NCI-H1436 (cell line): ENCODE data around the gene ST6GALNAC4.
"Not testable (repeated sequence)": the region's sequence is repeated elsewhere in the genome, so short reads cannot be mapped to it uniquely, and the experiment has no call there.

Experiments
- DNase-seq: peaks from one replicate; lab custom pipeline; 2025; lab: John Stamatoyannopoulos, UW

The ST6GALNAC4 gene

DNA sequence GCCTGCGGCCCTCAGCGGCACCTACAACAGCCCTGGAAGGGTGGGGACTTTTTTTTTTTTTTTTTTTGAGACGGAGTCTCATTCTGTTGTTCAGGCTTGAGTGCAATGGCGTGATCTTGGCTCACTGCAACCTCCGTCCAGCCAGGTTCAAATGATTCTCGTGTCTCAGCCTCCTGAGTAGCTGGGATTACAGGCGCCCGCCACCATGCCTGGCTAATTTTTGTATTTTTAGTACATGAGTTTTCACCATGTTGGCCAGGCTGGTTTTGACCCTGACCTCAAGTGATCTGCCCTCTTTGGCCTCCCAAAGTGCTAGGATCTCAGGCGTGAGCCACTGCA lies 46.7 kb downstream of the ST6GALNAC4 start:
- DNase-seq = not testable (repeated sequence)

DNA sequence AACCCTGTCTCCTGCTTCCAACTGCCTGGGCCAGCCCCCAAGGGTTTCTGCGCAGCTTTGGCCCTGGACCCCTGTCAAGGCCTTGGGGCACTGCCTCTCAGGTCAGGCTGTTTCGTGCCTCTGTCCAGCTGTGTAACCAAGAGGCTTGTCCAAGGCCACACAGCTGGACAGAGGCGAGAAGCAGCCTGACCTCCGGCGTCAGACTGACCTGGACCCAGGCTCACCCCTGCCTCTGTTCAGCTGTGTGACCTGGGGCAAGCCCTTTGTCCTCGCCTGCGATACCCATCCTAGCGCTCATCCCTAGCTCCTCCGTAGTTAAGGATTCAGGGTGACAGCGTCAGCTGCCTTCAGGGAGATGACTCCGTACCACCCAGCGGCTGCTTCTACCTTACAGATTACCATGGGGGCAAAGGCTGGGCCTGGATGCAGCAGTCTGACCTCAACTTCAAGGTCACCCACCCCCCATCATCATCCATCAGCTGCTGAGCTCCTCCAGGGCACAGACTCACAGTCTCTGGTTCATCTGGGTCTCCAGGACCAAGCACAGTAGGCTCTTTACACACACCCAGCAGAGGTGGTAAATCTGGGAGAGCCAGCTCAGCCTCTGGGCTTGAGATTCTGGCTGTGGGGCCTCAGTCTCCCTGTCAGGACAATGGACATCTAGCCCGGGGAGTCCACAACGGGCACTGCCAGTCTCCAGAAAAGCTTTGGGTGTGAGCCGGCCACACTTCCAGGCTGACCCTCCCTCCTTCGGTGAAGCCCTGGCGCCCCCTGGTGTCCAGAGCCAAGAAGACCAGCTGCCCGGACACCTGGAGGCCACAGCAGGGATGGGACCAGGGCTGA lies 47.3 kb downstream of the ST6GALNAC4 start:
- DNase-seq = peak; percentile 70

DNA sequence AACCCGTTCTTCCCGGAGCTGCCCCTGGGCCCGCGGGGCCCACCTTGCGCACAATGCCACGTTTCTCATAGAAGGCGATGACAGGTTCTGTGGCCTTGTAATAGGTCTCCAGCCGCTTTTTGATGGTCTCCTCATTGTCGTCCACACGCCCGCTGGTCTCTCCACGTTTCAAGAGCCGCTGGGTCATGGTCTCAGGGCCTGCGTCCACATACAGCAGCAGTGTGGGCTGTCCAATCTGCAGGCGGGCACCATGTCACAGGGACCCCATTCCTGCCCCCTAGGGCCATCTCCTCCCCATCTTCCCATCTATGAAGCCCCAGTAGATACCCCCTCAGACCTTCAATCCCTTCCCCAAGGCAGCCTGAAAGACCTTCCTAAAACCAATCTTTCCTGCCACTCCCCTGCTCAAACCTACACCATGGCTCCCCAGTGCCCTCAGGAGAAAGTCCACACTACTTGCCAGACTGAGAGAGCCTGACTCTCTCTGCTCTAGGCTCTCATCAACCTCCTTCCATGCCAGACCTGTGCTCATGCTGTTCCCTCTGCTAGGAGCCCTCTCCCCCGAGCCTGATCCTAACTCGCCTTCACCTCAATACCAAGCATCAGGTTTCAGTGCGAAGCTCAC lies 48.5 kb downstream of the ST6GALNAC4 start:
- DNase-seq = no peak

DNA sequence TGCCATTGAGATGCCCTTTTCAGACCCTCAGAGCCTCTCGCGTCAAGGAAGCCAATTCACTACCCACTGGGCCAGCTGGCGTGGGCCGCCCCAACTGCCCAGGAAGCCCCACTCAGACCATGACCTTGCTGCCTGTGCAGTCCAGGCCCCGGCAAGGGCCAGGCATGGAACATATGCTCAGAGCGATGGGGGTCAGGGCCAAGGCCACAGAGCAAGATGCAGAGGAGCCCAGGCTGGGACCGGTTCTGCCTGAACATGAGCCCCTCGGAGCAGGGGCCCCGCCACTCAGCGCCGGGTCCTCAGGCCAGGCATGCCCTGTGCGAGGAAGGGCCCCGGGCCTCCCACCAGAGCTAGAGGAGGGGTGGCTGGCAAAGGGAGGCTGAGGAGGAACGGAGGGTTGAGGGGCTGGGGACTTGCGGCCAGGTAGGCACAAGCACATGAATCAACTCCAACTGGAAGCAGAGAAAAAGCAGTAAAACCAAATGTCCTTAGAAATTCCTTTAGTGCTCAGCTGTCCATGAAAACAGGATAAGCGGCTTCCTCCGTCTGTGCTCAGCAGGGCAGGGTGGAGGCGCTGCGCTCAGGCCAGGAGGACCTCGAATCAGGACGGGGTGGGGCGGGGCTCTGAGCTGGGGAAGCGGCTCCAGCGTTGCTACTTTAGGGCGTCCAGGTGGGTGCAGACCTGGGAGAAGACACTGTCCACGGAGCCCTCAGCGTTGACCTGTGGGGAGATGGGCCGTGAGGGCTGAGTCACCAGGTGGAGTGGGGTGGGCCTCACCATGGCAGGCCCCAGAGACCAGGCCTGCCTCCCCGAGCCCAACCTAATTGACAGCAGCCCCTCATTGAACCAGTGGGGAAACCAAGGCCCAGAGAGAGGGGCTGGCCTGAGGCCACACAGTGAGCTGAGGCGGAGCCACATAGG lies 49.2 kb downstream of the ST6GALNAC4 start:
- no peak for DNase-seq

DNA sequence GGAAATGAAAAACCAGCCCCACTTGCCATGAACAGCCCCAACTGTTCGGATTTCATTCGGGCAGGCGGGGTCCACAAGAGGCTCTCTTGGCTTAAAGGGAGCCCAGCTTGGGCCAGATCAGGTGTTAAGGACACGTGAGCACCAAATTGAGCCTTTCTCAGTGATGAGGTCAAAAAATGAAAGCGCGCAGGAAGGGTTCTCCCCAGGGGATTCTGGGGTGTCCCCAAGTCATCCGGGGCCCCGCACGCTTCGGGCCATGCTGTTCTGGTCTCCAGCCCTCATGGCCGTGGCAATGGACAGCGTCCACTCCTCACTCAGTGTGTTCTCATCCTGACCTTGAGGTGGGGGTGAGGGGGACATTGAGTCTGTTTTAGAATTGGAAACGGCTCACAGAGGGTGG lies 50.3 kb downstream of the ST6GALNAC4 start:
- DNase-seq = no peak

DNA sequence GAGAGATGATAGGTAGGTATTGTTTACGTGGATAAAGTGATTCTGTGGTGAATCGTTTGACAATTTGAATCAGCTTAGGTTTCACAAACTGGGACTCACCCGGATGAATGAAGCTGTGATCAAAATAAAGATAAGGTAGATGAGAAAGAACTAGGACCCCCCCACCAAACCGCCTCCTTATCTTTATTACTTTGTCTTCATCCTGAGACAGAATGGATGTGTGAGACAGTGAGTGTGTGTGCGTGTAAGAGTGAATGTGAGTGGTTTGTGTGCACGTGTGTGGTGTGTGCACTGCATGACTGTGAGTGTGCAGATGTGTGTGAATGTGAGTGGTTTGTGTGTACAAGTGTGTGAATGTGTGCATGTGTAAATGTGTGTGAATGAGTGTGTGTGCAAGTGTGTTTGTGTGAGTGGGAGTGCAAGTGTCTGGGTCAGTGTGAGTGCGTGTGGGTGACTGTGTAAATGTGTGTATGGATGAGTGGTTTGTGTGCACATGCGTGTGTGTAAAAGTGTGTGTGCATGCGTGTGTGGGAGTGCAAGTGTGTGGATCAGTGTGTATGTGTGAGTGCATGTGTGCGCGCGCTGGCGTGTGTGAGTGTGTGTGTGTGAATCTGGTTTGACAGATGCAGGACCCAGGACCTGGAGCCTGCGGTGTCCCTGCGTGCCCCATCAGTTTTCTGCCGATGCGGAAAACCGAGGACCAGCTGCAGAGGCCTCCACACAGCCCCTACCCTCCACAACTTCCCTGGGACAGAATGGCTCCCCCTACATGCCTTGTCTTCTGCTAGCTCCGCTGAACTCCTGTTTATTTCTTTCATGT lies 51.0 kb downstream of the ST6GALNAC4 start:
- no peak for DNase-seq

DNA sequence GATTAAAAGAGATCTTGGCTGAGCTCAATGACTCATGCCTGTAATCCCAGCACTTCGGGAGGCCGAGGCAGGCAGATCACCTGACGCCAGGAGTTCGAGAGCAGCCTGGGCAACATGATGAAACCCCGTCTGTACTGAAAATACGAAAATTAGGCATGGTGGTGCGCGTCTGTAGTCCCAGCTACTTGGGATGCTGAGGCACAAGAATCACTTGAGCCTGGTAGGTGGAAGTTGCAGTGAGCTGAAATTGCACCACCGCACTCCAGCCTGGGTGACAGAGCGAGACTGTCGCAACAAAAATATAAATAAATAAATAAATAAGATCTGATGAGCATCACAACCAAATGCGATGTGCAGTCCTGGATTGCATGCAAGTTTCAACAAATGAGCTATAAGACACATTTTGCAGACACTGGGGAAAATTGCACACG lies 53.6 kb downstream of the ST6GALNAC4 start:
- no peak for DNase-seq

DNA sequence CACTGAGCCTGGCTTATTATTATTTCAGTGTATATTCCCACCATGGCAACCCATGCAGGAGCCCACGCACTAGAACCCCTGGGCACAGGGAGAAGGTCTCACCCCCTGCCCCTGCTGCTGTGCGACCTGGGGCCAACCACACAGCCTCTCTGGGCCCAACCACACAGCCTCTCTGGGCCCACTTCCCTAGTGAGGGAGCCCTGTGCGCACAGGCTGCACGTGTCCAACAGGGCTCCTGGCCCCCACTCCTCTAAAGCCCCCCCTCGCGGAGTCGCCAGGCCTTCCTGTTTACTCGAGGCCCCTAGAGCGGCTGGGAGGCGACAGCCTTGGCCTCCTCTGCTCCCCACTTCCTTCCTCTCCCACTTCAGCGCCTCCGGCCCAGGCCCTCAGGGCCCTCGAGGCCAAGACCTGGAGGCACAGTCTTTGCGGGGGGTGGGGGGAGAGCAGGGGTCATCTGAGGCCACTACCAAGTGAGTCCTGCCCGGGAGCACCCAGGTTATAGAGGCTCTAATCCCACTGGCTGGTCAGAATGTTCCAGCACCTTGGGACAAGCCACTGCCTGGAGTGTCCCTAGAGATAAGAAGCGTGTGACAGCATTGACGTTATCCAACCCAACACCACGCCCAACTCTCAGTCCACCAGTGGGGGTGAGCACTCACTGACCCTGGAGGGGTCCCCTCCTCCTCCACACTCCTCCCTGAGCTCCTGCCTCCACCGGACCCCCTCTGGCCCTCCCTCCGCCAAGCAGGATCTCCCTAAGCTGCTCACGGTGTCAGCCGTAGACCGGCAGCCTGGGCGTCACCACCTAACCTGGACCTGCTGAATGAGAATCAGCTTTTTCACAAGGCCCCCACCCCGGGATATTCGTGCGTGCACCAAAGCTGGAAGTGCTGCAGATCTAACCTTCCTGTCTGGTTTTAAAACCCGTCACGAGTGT lies 54.5 kb downstream of the ST6GALNAC4 start:
- no peak for DNase-seq

DNA sequence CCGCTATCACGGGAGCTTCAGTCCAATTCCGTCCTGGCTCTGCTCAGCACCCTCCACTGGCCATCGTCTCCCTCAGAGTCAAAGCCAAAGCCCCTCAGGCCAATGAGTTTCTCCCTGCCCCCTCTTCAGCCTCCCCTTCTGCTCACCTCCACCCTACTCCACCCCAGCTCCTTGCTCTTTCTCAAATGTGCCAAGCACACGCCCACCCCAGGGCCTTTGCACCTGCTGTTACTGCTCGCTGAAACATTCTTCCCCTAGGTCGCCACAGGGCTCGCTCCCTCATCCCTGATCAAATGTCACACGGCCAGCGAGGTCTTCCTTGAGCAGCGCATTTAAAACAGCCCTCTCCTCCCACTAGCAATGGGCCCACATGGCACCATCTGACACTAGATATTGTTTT lies 56.1 kb downstream of the ST6GALNAC4 start:
- DNase-seq = no peak

DNA sequence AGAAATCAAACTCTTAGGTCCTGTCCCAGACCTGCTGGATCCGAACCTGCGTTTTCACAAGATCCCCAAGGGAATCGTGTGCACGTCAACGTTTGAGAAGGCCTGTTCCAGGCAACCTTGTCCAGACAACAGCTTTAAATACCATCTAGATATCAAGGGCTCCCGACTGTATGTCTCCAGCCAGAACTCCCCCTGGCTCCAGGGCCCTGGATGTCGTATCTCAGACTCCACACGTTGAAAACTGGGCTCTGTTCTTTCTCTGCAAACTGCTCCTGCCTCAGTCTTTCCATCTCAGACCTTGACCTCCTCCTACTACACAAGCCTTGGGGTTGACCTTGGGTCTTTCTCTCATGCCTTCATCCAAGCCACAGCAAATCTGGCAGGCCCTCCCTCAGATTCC lies 56.6 kb downstream of the ST6GALNAC4 start:
- no peak for DNase-seq

DNA sequence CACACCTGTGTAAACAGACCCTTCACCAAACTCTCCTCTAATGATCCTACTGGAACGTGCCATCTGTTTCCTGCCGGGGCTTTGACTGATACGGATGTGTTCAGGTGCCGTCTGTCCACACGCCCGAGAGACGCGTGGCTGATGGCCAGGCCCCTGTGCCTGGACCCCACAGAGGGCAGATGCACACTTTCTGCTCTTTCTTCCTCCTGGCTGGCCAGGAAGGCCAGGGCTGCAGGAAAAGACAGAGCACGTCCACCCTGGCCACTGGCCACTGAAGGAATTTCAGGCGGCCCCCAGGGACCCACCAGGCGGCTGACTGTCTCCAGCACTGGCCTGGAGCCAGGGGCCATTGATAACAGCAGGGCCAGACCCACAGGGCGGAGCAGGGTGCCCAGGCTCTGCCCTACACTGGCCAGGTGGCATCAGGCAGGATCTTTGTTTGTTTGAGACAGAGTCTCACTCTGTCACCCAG lies 58.8 kb downstream of the ST6GALNAC4 start:
- DNase-seq = peak; percentile 38
